HepG2 (cell line): ENCODE results near the gene HIRA. TPM values are rescaled to one million over a fixed set of nuclear protein-coding genes. Genes with fewer than 3 reads are reported as not detected.

Source experiments
- ATAC-seq: fragments of 200-7000 bp; cut with Tn5 transposase; 3 replicates; pipeline ENCODE4 v1.9.1; 2020; ENCODE audit warnings: mild to moderate bottlenecking, moderate library complexity
- BruUV-seq: library from RNA; stranded (reverse); fragments of 400-500 nt; replicated peaks from 2 replicates; lab custom pipeline; 2021; lab: Mats Ljungman, UMichigan
- CTCF ChIA-PET: fragments of 300-600 bp; formaldehyde crosslinking; extraction: SDS; loops from one replicate; lab custom pipeline; 2021; ENCODE audit warnings: low total read pairs, inconsistent platforms, low intra/inter-chr PET ratio; lab: Yijun Ruan, JAX
- POLR2A ChIA-PET: fragments of 350-600 bp; sonication (Branson Sonifier 250); formaldehyde crosslinking; loops from one replicate; lab custom pipeline; 2020; ENCODE audit warnings: antibody characterized with exemption, inconsistent platforms; lab: Yijun Ruan, JAX
- DNase-seq: peaks from one replicate; pipeline ENCODE4 v3.0.0-alpha.2; 2015; ENCODE audit warnings: low spot score
- FAIRE-seq: peaks from 3 replicates; lab custom pipeline; 2011; peaks lifted over from hg19 to GRCh38; lab: Jason Lieb, UNC
- H2AFZ ChIP-seq: one replicate; pipeline ENCODE4 v1.6.1; 2011; ENCODE audit warnings: low read length, inconsistent platforms
- H3K27ac ChIP-seq: fragments of 300-600 bp; 3 replicates; pipeline ENCODE4 v1.8.0; 2011; ENCODE audit warnings: mixed run types, mild to moderate bottlenecking, mixed read lengths, low read length, inconsistent platforms; ENCODE audit not compliant: insufficient read depth; ENCODE audit errors: extremely low read length
- H3K27me3 ChIP-seq, 2 experiments: fragments of 200-600 bp in 1 of 2; 2 replicates in 1 of 2; 3 replicates in 1 of 2; pipeline versions ENCODE4 v1.6.0 to v1.8.0; 2011; ENCODE audit warnings: low read length in 2 of 2, mild to moderate bottlenecking in 2 of 2, moderate library complexity in 2 of 2, inconsistent platforms in 1 of 2; ENCODE audit not compliant: insufficient read depth in 2 of 2, control insufficient read depth in 1 of 2
- H3K36me3 ChIP-seq, 2 experiments: fragments of 200-600 bp in 1 of 2; replicated peaks in 1 of 2; 2 replicates in 1 of 2; 3 replicates in 1 of 2; pipeline versions ENCODE4 v1.5.1 to v1.8.0; 2011; ENCODE audit warnings: low read length in 2 of 2, inconsistent platforms in 1 of 2; ENCODE audit not compliant: insufficient read depth in 2 of 2, control insufficient read depth in 1 of 2
- H3K4me1 ChIP-seq: 2 replicates; pipeline ENCODE4 v1.5.1; 2012; ENCODE audit warnings: low read length, inconsistent platforms; ENCODE audit not compliant: insufficient read depth
- H3K4me2 ChIP-seq: 2 replicates; pipeline ENCODE4 v1.6.0; 2011; ENCODE audit warnings: low read depth, low read length, inconsistent platforms
- H3K4me3 ChIP-seq, 3 experiments: fragments of 200-600 bp in 1 of 3; sonication (generic), shearing (Covaris generic) in 1 of 3; replicated peaks in 1 of 3; 2 replicates each; pipeline ENCODE4 v1.5.1; 2011 to 2016; ENCODE audit warnings: low read length in 3 of 3, inconsistent platforms in 2 of 3, low read depth in 2 of 3, mild to moderate bottlenecking in 2 of 3, control low read depth in 1 of 3, mixed read lengths in 1 of 3; ENCODE audit not compliant: insufficient read depth in 1 of 3
- H3K79me2 ChIP-seq: one replicate; pipeline ENCODE4 v1.6.1; 2011; ENCODE audit warnings: low read length, inconsistent platforms; ENCODE audit not compliant: insufficient read depth
- H3K9ac ChIP-seq: 2 replicates; pipeline ENCODE4 v1.6.0; 2011; ENCODE audit warnings: mild to moderate bottlenecking, low read depth, low read length, inconsistent platforms; ENCODE audit not compliant: insufficient read depth
- H3K9me3 ChIP-seq: 2 replicates; pipeline ENCODE4 v1.5.1; 2012; ENCODE audit warnings: mild to moderate bottlenecking, low read length
- H4K20me1 ChIP-seq: 2 replicates; pipeline ENCODE4 v1.6.0; 2011; ENCODE audit warnings: inconsistent platforms, mild to moderate bottlenecking, low read length, moderate library complexity; ENCODE audit not compliant: insufficient read depth
- FOXK1 ChIP-seq: sonication (generic); formaldehyde crosslinking; IDR thresholded peaks from 2 replicates; pipeline ENCODE4 v1.4.0; 2020; ENCODE audit warnings: low read depth, missing genetic modification reagents, borderline replicate concordance
- NFE2 ChIP-seq: sonication (generic); formaldehyde crosslinking; IDR thresholded peaks from 2 replicates; pipeline ENCODE4 v1.4.0; 2020; ENCODE audit warnings: missing genetic modification reagents
- ZBTB49 ChIP-seq: sonication (generic); formaldehyde crosslinking; IDR thresholded peaks from 2 replicates; pipeline ENCODE4 v1.4.0; 2020; ENCODE audit warnings: missing genetic modification reagents, borderline replicate concordance
- ZNF30 ChIP-seq: sonication (generic); formaldehyde crosslinking; IDR thresholded peaks from 2 replicates; pipeline ENCODE4 v1.5.0; 2020; ENCODE audit warnings: mild to moderate bottlenecking, missing genetic modification reagents
- WGBS: methylation state at CpG from one replicate; pipeline ENCODE4 v1.1.6; 2017; ENCODE audit warnings: low lambda C conversion rate; 5-methylcytosine and 5-hydroxymethylcytosine counted together
- in situ Hi-C: cut with HindIII; loops from 2 replicates; pipeline ENCODE4 v1.10.0; 2017; ENCODE audit warnings: low pct_unique_long_range_greater_than_20kb; ENCODE audit not compliant: extremely low pct_ligation_motif_present
- intact Hi-C: fragments of 100-400 bp; cut with micrococcal nuclease; formaldehyde crosslinking; loops from one replicate; pipeline ENCODE4 v1.10.0; 2022; ENCODE audit not compliant: unreplicated experiment
- polyA plus RNA-seq, 8 experiments: library from polyadenylated mRNA; depleted of rRNA in 3 of 8; stranded (reverse) in 7 of 8; unstranded in 1 of 8; fragments of >200 nt; fragmentation: Illumina TruSeq in 4 of 8; extraction: Trizol in 4 of 8; gene quantifications; 2 replicates each; pipeline versions ENCODE4 v1.2.1 to v1.2.3, GENCODE V29; 2011 to 2016; ENCODE audit warnings: low read depth in 4 of 8, missing spikeins in 1 of 8, mixed read lengths in 1 of 8; ENCODE audit not compliant: insufficient read depth in 1 of 8
- total RNA-seq, 5 experiments: library from RNA; depleted of rRNA; stranded (reverse); fragments of >200 nt; fragmentation: Illumina TruSeq; extraction: Trizol; gene quantifications; 2 replicates each; pipeline ENCODE4 v1.2.3, GENCODE V29; 2016; ENCODE audit warnings: low read depth in 1 of 5
- TF ChIP-seq, protein P1 (sequence below): sonication (generic); formaldehyde crosslinking; IDR thresholded peaks from 2 replicates; pipeline ENCODE4 v1.5.0; 2020; ENCODE audit warnings: mild to moderate bottlenecking, missing genetic modification reagents

Gene HIRA
- total and polyA plus RNA-seq, 2 of the 13 experiments (the other 11 are each of a cell fraction or from before 2014, with no cell fraction given), result 21.5 to 29.2 TPM

DNA sequence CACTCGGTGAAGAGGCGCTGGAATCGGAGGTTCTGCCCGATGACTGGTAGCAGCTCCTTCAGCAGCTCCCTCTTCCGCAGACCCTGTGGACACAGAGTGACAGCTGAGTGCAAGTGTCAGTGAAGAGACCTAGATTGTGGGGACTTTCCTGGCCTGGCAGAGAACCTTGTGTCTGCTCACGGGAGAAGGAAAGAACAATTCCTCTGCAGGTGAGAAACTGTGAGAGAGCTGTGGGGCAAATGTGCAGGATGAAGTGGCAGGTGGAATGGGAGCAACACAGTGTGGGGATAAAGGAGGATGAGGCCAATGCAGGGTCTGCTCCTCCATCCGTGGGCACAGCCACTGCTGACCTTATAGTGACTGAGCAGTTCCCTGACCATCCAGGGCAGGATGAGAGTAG is 100.1 kb downstream of the HIRA start:
- DNase-seq (no peak), ATAC-seq (no peak), FAIRE-seq (no peak)
- peaks cover 10% of the 10 kb centered on the region for H3K4me1 ChIP-seq
- 98% methylated on average over 7 of the region's 7 CpGs for WGBS
- no peak overlapping the region for H3K4me2 ChIP-seq
- TF ChIP-seq ZNF30 (CRISPR knock-in tag), result no peak
- TF ChIP-seq, protein P1, sequence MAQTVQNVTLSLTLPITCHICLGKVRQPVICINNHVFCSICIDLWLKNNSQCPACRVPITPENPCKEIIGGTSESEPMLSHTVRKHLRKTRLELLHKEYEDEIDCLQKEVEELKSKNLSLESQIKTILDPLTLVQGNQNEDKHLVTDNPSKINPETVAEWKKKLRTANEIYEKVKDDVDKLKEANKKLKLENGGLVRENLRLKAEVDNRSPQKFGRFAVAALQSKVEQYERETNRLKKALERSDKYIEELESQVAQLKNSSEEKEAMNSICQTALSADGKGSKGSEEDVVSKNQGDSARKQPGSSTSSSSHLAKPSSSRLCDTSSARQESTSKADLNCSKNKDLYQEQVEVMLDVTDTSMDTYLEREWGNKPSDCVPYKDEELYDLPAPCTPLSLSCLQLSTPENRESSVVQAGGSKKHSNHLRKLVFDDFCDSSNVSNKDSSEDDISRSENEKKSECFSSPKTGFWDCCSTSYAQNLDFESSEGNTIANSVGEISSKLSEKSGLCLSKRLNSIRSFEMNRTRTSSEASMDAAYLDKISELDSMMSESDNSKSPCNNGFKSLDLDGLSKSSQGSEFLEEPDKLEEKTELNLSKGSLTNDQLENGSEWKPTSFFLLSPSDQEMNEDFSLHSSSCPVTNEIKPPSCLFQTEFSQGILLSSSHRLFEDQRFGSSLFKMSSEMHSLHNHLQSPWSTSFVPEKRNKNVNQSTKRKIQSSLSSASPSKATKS (CRISPR knock-in tag), result no peak
- TF ChIP-seq ZBTB49 (CRISPR knock-in tag), result no peak
- TF ChIP-seq NFE2, result no peak
- TF ChIP-seq FOXK1 (CRISPR knock-in tag), result no peak
- no peaks in the 10 kb centered on the region for H3K27me3 ChIP-seq
- H2AFZ ChIP-seq, result no peak overlapping the region
- peaks cover 5% of the 10 kb centered on the region; the same call in 1 of the 2 replicates for H3K9me3 ChIP-seq
- H3K9ac ChIP-seq, result no peak overlapping the region
- H3K79me2 ChIP-seq, result no peaks in the 10 kb centered on the region
- H4K20me1 ChIP-seq, result no peaks in the 10 kb centered on the region
- peaks cover 16 to 53% of the 10 kb centered on the region in 2 experiments; a peak in 4 of 5 replicates for H3K36me3 ChIP-seq
- in situ Hi-C loops, result no loop called here
- POLR2A ChIA-PET, result no interaction called here
- no TSS peak for BruUV-seq
- H3K27ac ChIP-seq, result no peak overlapping the region
- CTCF ChIA-PET, result no interaction called here
- no peak overlapping the region for H3K4me3 ChIP-seq
- intact Hi-C loops, result no loop called here
